ENCODE results near the gene SEPTIN2.
"Not testable (repeated sequence)": the region's sequence is repeated elsewhere in the genome, so short reads cannot be mapped to it uniquely, and the experiment has no call there.

The SEPTIN2 gene

GRCh38 chr2:241275910-241276309, 39.8 kb upstream of the SEPTIN2 start:
- DNase-seq (ENCODE audit: insufficient read length, low spot score) (no peak), FAIRE-seq (no peak)
- no peak for TF ChIP-seq POLR2A (IDR thresholded peaks at IDR 0.05; ENCODE audit: low read depth, low read length)

GRCh38 chr2:241278306-241278705, 37.4 kb upstream of the SEPTIN2 start:
- DNase-seq (ENCODE audit: insufficient read length, low spot score); FAIRE-seq: not testable (repeated sequence)

GRCh38 chr2:241279413-241279812, 36.3 kb upstream of the SEPTIN2 start:
- DNase-seq (ENCODE audit: insufficient read length, low spot score) (no peak), FAIRE-seq (peak; percentile 11)
- no peak for TF ChIP-seq POLR2A (IDR thresholded peaks at IDR 0.05; ENCODE audit: low read depth, low read length)

- DNase-seq (ENCODE audit: insufficient read length, low spot score) (no peak), FAIRE-seq (no peak)
- TF ChIP-seq POLR2A (IDR thresholded peaks at IDR 0.05; ENCODE audit: low read depth, low read length), result no peak
Observed at GRCh38 chr2:241279828-241280227, 35.9 kb upstream of the SEPTIN2 start.

GRCh38 chr2:241280291-241280690, 35.4 kb upstream of the SEPTIN2 start:
- no peak for DNase-seq (ENCODE audit: insufficient read length, low spot score)
- no peak for FAIRE-seq
- TF ChIP-seq POLR2A (IDR thresholded peaks at IDR 0.05; ENCODE audit: low read depth, low read length), result no peak

- no peak for DNase-seq (ENCODE audit: insufficient read length, low spot score)
- no peak for TF ChIP-seq POLR2A (IDR thresholded peaks at IDR 0.05; ENCODE audit: low read depth, low read length)
- no peak for FAIRE-seq
Observed at GRCh38 chr2:241282555-241282954, 33.2 kb upstream of the SEPTIN2 start.

GRCh38 chr2:241285596-241285995, 30.1 kb upstream of the SEPTIN2 start:
- no peak for FAIRE-seq
- no peak for TF ChIP-seq POLR2A (IDR thresholded peaks at IDR 0.05; ENCODE audit: low read depth, low read length)
- DNase-seq (ENCODE audit: insufficient read length, low spot score), result no peak

- FAIRE-seq, result no peak
- no peak for DNase-seq (ENCODE audit: insufficient read length, low spot score)
- TF ChIP-seq POLR2A (IDR thresholded peaks at IDR 0.05; ENCODE audit: low read depth, low read length), result no peak
Observed at GRCh38 chr2:241286348-241287090, 29.2 kb upstream of the SEPTIN2 start.

GRCh38 chr2:241288324-241288888, 27.3 kb upstream of the SEPTIN2 start:
- TF ChIP-seq POLR2A (IDR thresholded peaks at IDR 0.05; ENCODE audit: low read depth, low read length), result no peak
- no peak for DNase-seq (ENCODE audit: insufficient read length, low spot score)
- FAIRE-seq, result no peak

GRCh38 chr2:241289053-241289452, 26.7 kb upstream of the SEPTIN2 start:
- no peak for FAIRE-seq
- no peak for DNase-seq (ENCODE audit: insufficient read length, low spot score)
- TF ChIP-seq POLR2A (IDR thresholded peaks at IDR 0.05; ENCODE audit: low read depth, low read length), result no peak

GRCh38 chr2:241289597-241289996, 26.1 kb upstream of the SEPTIN2 start:
- FAIRE-seq (no peak), DNase-seq (ENCODE audit: insufficient read length, low spot score) (no peak)
- TF ChIP-seq POLR2A (IDR thresholded peaks at IDR 0.05; ENCODE audit: low read depth, low read length), result no peak

- no peak for TF ChIP-seq POLR2A (IDR thresholded peaks at IDR 0.05; ENCODE audit: low read depth, low read length)
- FAIRE-seq (no peak), DNase-seq (ENCODE audit: insufficient read length, low spot score) (no peak)
Observed at GRCh38 chr2:241291153-241291552, 24.6 kb upstream of the SEPTIN2 start.

GRCh38 chr2:241291977-241292376, 23.7 kb upstream of the SEPTIN2 start:
- DNase-seq (ENCODE audit: insufficient read length, low spot score) (no peak), FAIRE-seq (no peak)
- TF ChIP-seq POLR2A (IDR thresholded peaks at IDR 0.05; ENCODE audit: low read depth, low read length), result no peak

GRCh38 chr2:241293378-241293797, 22.3 kb upstream of the SEPTIN2 start:
- not testable (repeated sequence) for FAIRE-seq; DNase-seq (ENCODE audit: insufficient read length, low spot score)

GRCh38 chr2:241295326-241296095, 20.2 kb upstream of the SEPTIN2 start:
- TF ChIP-seq POLR2A (IDR thresholded peaks at IDR 0.05; ENCODE audit: low read depth, low read length), result no peak
- FAIRE-seq (no peak), DNase-seq (ENCODE audit: insufficient read length, low spot score) (no peak)
